Mucosa of rectum (tissue), 2 donors: ENCODE results near the gene CLSTN2.

Source experiments
- H3K27ac ChIP-seq, 2 donors: one replicate each; pipeline ENCODE4 v1.7.0; 2013; ENCODE audit warnings: inconsistent platforms in 2 of 2, low read depth in 2 of 2, low read length in 2 of 2
- H3K27me3 ChIP-seq, 2 donors: one replicate each; pipeline ENCODE4 v1.7.0; 2013; ENCODE audit warnings: low read length in 2 of 2; ENCODE audit not compliant: control insufficient read depth in 2 of 2, insufficient read depth in 2 of 2
- H3K36me3 ChIP-seq, 2 donors: one replicate each; pipeline ENCODE4 v1.7.0; 2013; ENCODE audit warnings: low read length in 2 of 2; ENCODE audit not compliant: control insufficient read depth in 2 of 2, insufficient read depth in 2 of 2
- H3K4me1 ChIP-seq, 2 donors: one replicate each; pipeline ENCODE4 v1.7.0; 2013; ENCODE audit warnings: low read length in 2 of 2, mild to moderate bottlenecking in 1 of 2; ENCODE audit not compliant: control insufficient read depth in 2 of 2, insufficient read depth in 2 of 2
- H3K4me3 ChIP-seq, 2 donors: one replicate each; pipeline ENCODE4 v1.7.0; 2013; ENCODE audit warnings: low read length in 2 of 2
- H3K9ac ChIP-seq, 2 donors: one replicate each; pipeline ENCODE4 v1.7.0; 2013; ENCODE audit warnings: low read length in 2 of 2, low read depth in 1 of 2, mild to moderate bottlenecking in 1 of 2
- H3K9me3 ChIP-seq, 2 donors: one replicate each; pipeline ENCODE4 v1.7.0; 2013; ENCODE audit warnings: low read length in 2 of 2; ENCODE audit not compliant: control insufficient read depth in 2 of 2
- donor health status: healthy.
- donor health status: Normal muscosa, but diverticular disease.

CLSTN2 gene

GRCh38 chr3:140316466-140316865, 381.5 kb downstream of the CLSTN2 start:
- Histone ChIP-seq H3K9ac (no peak overlapping the region), H3K36me3 (no peaks in the 10 kb centered on the region), H3K4me3 (no peak overlapping the region), H3K4me1 (no peaks in the 10 kb centered on the region), H3K9me3 (no peaks in the 10 kb centered on the region), H3K27ac (no peak overlapping the region), H3K27me3 (no peaks in the 10 kb centered on the region)

DNA sequence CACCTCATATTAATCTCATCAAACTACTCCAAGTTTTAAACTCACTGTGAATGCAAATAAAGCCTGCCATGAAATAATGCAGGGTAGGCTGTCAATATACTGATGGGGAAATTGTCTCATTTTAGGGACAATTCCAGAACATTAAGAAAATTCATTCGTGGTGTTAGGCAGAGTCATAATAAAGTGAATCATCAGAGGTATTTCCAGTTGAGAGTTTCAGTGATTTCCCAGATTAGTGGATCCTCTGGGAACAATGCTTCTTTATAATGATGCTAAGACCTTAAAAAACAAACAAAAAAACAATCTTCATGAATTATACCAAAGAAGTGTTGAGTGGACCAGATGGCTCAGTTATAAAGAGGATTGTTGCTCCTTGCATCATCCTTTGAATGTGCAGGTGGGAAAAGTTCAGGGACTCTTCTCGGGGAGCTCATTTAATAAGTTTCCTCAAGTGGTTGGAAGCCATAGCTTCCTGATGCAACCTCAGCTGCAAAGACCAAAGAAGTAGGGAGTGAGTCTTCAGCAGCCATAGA, 381.9 kb downstream of the CLSTN2 start:
- no peaks in the 10 kb centered on the region for H3K36me3 ChIP-seq
- H3K9ac ChIP-seq = no peak overlapping the region
- no peaks in the 10 kb centered on the region for H3K27me3 ChIP-seq
- no peaks in the 10 kb centered on the region for H3K4me1 ChIP-seq
- H3K27ac ChIP-seq = no peak overlapping the region
- H3K9me3 ChIP-seq = no peaks in the 10 kb centered on the region
- H3K4me3 ChIP-seq = no peak overlapping the region

- no peak overlapping the region for H3K9ac ChIP-seq
- H3K27me3 ChIP-seq = no peaks in the 10 kb centered on the region
- H3K36me3 ChIP-seq = no peaks in the 10 kb centered on the region
- no peaks in the 10 kb centered on the region for H3K4me1 ChIP-seq
- no peak overlapping the region for H3K4me3 ChIP-seq
- no peaks in the 10 kb centered on the region for H3K9me3 ChIP-seq
- no peak overlapping the region for H3K27ac ChIP-seq
Observed at GRCh38 chr3:140319739-140320138, 384.8 kb downstream of the CLSTN2 start.

DNA sequence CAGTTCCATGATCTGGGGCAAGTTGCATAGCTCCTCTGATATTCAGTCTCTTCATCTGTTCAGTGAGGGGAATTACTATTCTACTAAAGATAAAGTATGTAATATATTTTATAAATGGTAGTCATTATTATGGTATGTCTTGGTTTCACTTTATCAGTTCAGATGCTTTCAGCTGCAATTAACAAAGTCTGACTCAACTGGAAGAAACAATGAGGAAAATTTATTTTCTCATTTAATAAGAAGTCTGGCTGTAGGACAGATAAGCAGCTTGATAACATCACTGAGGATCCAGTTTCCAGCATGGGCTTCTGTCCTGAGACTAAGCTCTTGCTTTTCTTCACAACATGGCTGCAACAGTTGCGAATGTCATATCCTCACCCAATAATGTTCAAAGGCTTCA, 388.6 kb downstream of the CLSTN2 start:
- no peaks in the 10 kb centered on the region for H3K36me3 ChIP-seq
- H3K4me1 ChIP-seq = no peaks in the 10 kb centered on the region
- H3K9ac ChIP-seq = no peak overlapping the region
- no peaks in the 10 kb centered on the region for H3K9me3 ChIP-seq
- H3K27ac ChIP-seq = no peak overlapping the region
- H3K4me3 ChIP-seq = no peak overlapping the region
- no peaks in the 10 kb centered on the region for H3K27me3 ChIP-seq

GRCh38 chr3:140332131-140332530, 397.1 kb downstream of the CLSTN2 start:
- Histone ChIP-seq H3K4me1 (no peaks in the 10 kb centered on the region), H3K36me3 (no peaks in the 10 kb centered on the region), H3K27ac (no peak overlapping the region), H3K9ac (no peak overlapping the region), H3K9me3 (no peaks in the 10 kb centered on the region), H3K4me3 (no peak overlapping the region), H3K27me3 (no peaks in the 10 kb centered on the region)

GRCh38 chr3:140334132-140334929, 399.3 kb downstream of the CLSTN2 start:
- Histone ChIP-seq H3K9me3 (no peaks in the 10 kb centered on the region), H3K4me3 (no peak overlapping the region), H3K9ac (no peak overlapping the region), H3K4me1 (no peaks in the 10 kb centered on the region), H3K36me3 (no peaks in the 10 kb centered on the region), H3K27ac (no peak overlapping the region), H3K27me3 (no peaks in the 10 kb centered on the region)

- no peak overlapping the region for H3K27ac ChIP-seq
- H3K9ac ChIP-seq = no peak overlapping the region
- no peaks in the 10 kb centered on the region for H3K9me3 ChIP-seq
- H3K36me3 ChIP-seq = no peaks in the 10 kb centered on the region
- peaks cover 0 to 7% of the 10 kb centered on the region in 2 donors for H3K4me1 ChIP-seq
- no peaks in the 10 kb centered on the region for H3K27me3 ChIP-seq
- no peak overlapping the region for H3K4me3 ChIP-seq
Observed at GRCh38 chr3:140336465-140336864, 401.5 kb downstream of the CLSTN2 start.

GRCh38 chr3:140338916-140339315, 403.9 kb downstream of the CLSTN2 start:
- Histone ChIP-seq H3K4me1 (peaks cover 0 to 10% of the 10 kb centered on the region in 2 donors), H3K27me3 (no peaks in the 10 kb centered on the region), H3K4me3 (no peak overlapping the region), H3K9me3 (no peaks in the 10 kb centered on the region), H3K27ac (no peak overlapping the region), H3K36me3 (no peaks in the 10 kb centered on the region), H3K9ac (no peak overlapping the region)

DNA sequence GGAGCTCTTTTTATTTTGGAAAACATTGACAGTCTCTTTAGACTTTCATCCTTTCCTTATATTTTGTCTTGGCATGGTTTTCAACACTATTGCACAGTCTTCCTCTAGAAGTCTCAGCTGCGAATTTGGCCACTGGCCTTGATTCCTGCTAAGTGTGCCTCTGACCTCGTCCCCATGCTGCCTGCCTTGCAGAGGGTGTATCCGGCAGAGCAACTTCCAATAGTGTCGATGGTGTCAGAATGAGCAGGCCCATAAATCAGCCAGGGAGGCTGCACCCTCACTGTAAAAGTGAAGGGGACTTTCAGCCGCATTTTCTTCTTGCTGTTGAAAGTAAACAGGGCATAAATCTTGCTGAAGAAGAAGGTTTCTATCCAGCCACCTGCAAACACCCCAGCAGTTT, 406.2 kb downstream of the CLSTN2 start:
- Histone ChIP-seq H3K27me3 (no peaks in the 10 kb centered on the region), H3K4me1 (peaks cover 0 to 10% of the 10 kb centered on the region in 2 donors), H3K9ac (no peak overlapping the region), H3K9me3 (no peaks in the 10 kb centered on the region), H3K36me3 (no peaks in the 10 kb centered on the region), H3K4me3 (no peak overlapping the region), H3K27ac (peak overlapping the region in 1 of 2 donors; percentile 3)

GRCh38 chr3:140341817-140342403, 406.9 kb downstream of the CLSTN2 start:
- Histone ChIP-seq H3K36me3 (no peaks in the 10 kb centered on the region), H3K27me3 (no peaks in the 10 kb centered on the region), H3K27ac (no peak overlapping the region), H3K9ac (no peak overlapping the region), H3K9me3 (no peaks in the 10 kb centered on the region), H3K4me3 (no peak overlapping the region), H3K4me1 (peaks cover 0 to 10% of the 10 kb centered on the region in 2 donors)
